Measurements from ENCODE around the gene CD247. TPM values are rescaled to one million over a fixed set of nuclear protein-coding genes. Genes with fewer than 3 reads are reported as not detected.

The CD247 gene
- total RNA-seq, 4 donors from 2014 or later: 0.26 to 2.0 (median 0.52) TPM; not detected in 1

- 100% methylated on average over 3 of the region's 3 CpGs for WGBS
- intact Hi-C loops (cut with DNase I): no loop called here
Observed at GRCh38 chr1:167528057-167528728, 9.9 kb upstream of the CD247 start.

GRCh38 chr1:167526667-167527383 lies 8.5 kb upstream of the CD247 start:
- Histone ChIP-seq H3K27me3 (no peaks in the 10 kb centered on the region), H3K4me3 (no peak overlapping the region), H3K9me3 (no peaks in the 10 kb centered on the region), H3K36me3 (no peaks in the 10 kb centered on the region), H3K4me1 (peaks cover 0 to 5% (median 0%) of the 10 kb centered on the region in 4 donors), H3K27ac (replicated peaks in 1 of 4) (no peak overlapping the region)
- TF ChIP-seq CTCF (IDR thresholded peaks at IDR 0.05): no peak
- TF ChIP-seq EP300 (IDR thresholded peaks at IDR 0.05): no peak
- no peak for TF ChIP-seq POLR2A (IDR thresholded peaks at IDR 0.05; ENCODE audit: low read depth)
- no peak for TF ChIP-seq POLR2AphosphoS5 (IDR thresholded peaks at IDR 0.05)
- WGBS: 69% methylated on average over 8 of the region's 8 CpGs
- no peak for DNase-seq (ENCODE audit: extremely low spot score)
- intact Hi-C loops (cut with DNase I): no loop called here

More at GRCh38 chr1:167528057-167528728, 9.9 kb upstream of the CD247 start:
- H3K9me3 ChIP-seq: no peaks in the 10 kb centered on the region
- H3K36me3 ChIP-seq: no peaks in the 10 kb centered on the region
- peaks cover 0 to 7% (median 2%) of the 10 kb centered on the region in 4 donors for H3K4me1 ChIP-seq
- TF ChIP-seq EP300 (IDR thresholded peaks at IDR 0.05): no peak
- TF ChIP-seq POLR2A (IDR thresholded peaks at IDR 0.05; ENCODE audit: low read depth): no peak
- no peak for TF ChIP-seq POLR2AphosphoS5 (IDR thresholded peaks at IDR 0.05)
- TF ChIP-seq CTCF (IDR thresholded peaks at IDR 0.05): no peak
- no peak overlapping the region for H3K27ac ChIP-seq (replicated peaks in 1 of 4)
- H3K4me3 ChIP-seq: no peak overlapping the region
- no peak for DNase-seq (ENCODE audit: extremely low spot score)
- H3K27me3 ChIP-seq: no peaks in the 10 kb centered on the region

GRCh38 chr1:167524651-167525050 lies 6.3 kb upstream of the CD247 start:
- Histone ChIP-seq H3K27ac (replicated peaks in 1 of 4) (no peak overlapping the region), H3K9me3 (no peaks in the 10 kb centered on the region), H3K27me3 (no peaks in the 10 kb centered on the region), H3K36me3 (no peaks in the 10 kb centered on the region), H3K4me3 (no peak overlapping the region), H3K4me1 (no peaks in the 10 kb centered on the region)
- 82% methylated on average over 9 of the region's 9 CpGs for WGBS
- DNase-seq (ENCODE audit: extremely low spot score): no peak
- no peak for TF ChIP-seq CTCF (IDR thresholded peaks at IDR 0.05)
- TF ChIP-seq POLR2AphosphoS5 (IDR thresholded peaks at IDR 0.05): no peak
- no peak for TF ChIP-seq EP300 (IDR thresholded peaks at IDR 0.05)
- TF ChIP-seq POLR2A (IDR thresholded peaks at IDR 0.05; ENCODE audit: low read depth): no peak
- intact Hi-C loops (cut with DNase I): no loop called here

- Histone ChIP-seq H3K4me1 (no peaks in the 10 kb centered on the region), H3K36me3 (no peaks in the 10 kb centered on the region), H3K27me3 (peaks cover 0 to 4% (median 0%) of the 10 kb centered on the region in 4 donors), H3K4me3 (no peak overlapping the region), H3K27ac (replicated peaks in 1 of 4) (no peak overlapping the region), H3K9me3 (no peaks in the 10 kb centered on the region)
- intact Hi-C loops (cut with DNase I): no loop called here
- no peak for DNase-seq (ENCODE audit: extremely low spot score)
- TF ChIP-seq POLR2A (IDR thresholded peaks at IDR 0.05; ENCODE audit: low read depth): no peak
- no peak for TF ChIP-seq CTCF (IDR thresholded peaks at IDR 0.05)
- TF ChIP-seq POLR2AphosphoS5 (IDR thresholded peaks at IDR 0.05): no peak
- no peak for TF ChIP-seq EP300 (IDR thresholded peaks at IDR 0.05)
- WGBS: 90% methylated on average over 5 of the region's 5 CpGs
Observed at GRCh38 chr1:167522246-167522645, 3.9 kb upstream of the CD247 start.
